22Rv1 (cell line): Measurements from ENCODE around the gene MVK.

Experiments used
- H3K27ac ChIP-seq: fragments of 450-650 bp; 2 replicates; pipeline ENCODE4 v1.5.1; 2017
- CTCF ChIP-seq: fragments of 450-650 bp; IDR thresholded peaks from 2 replicates; pipeline ENCODE4 v1.5.1; 2017; ENCODE audit warnings: mild to moderate bottlenecking
- ZFX ChIP-seq: fragments of 450-650 bp; IDR thresholded peaks from 2 replicates; pipeline ENCODE4 v1.6.1; 2017; ENCODE audit warnings: antibody characterized with exemption, borderline replicate concordance

Gene MVK

GRCh38 chr12:109573029-109573913 lies at the start of gene MVK, which contains the start of gene MMAB:
Gene MVK, plus strand, starts transcription at chr12:109573794. Its CDS starts 1,029 bp downstream, at chr12:109574823.
Gene MMAB, minus strand, starts transcription at chr12:109573504. Its CDS starts 24 bp downstream, at chr12:109573480.
- TF ChIP-seq ZFX (no peak), CTCF (no peak)
- H3K27ac ChIP-seq, result peak within 1 kb of the TSS; percentile 85

GRCh38 chr12:109524466-109525278 lies 48.9 kb upstream of the MVK start:
- H3K27ac ChIP-seq, result no peak overlapping the region
- TF ChIP-seq CTCF, result no peak
- TF ChIP-seq ZFX, result no peak

GRCh38 chr12:109525279-109525585 lies 48.4 kb upstream of the MVK start:
- no peak for TF ChIP-seq ZFX
- TF ChIP-seq CTCF, result no peak
- no peak overlapping the region for H3K27ac ChIP-seq

- no peak for TF ChIP-seq ZFX
- TF ChIP-seq CTCF, result no peak
- no peak overlapping the region for H3K27ac ChIP-seq
Observed at GRCh38 chr12:109527489-109528123, 46.0 kb upstream of the MVK start.

- no peak overlapping the region for H3K27ac ChIP-seq
- no peak for TF ChIP-seq CTCF
- no peak for TF ChIP-seq ZFX
Observed at GRCh38 chr12:109529691-109530640, 43.6 kb upstream of the MVK start.

GRCh38 chr12:109531411-109531810 lies 42.2 kb upstream of the MVK start:
- no peak for TF ChIP-seq CTCF
- TF ChIP-seq ZFX, result no peak
- H3K27ac ChIP-seq, result no peak overlapping the region
